PC-9 (cell line): ENCODE data around the gene CPT1C. TPM values are rescaled to one million over a fixed set of nuclear protein-coding genes. Genes with fewer than 3 reads are reported as not detected.

Experiments
- BruUV-seq: library from RNA; stranded (reverse); fragments of 400-500 nt; replicated peaks from 2 replicates; lab custom pipeline; 2021; lab: Mats Ljungman, UMichigan
- CTCF ChIA-PET: fragments of 300-600 bp; sonication (Branson Sonifier 250); formaldehyde crosslinking; loops from one replicate; lab custom pipeline; 2022; ENCODE audit warnings: antibody characterized with exemption; lab: Charles Lee
- POLR2A ChIA-PET: fragments of 300-600 bp; sonication (Branson Sonifier 250); formaldehyde crosslinking; loops from one replicate; lab custom pipeline; 2022; ENCODE audit warnings: antibody characterized with exemption; ENCODE audit not compliant: unreplicated experiment; lab: Charles Lee
- DNase-seq, 2 experiments: peaks; one replicate each; pipeline versions ENCODE4 v3.0.0 to v3.0.0-alpha.2; 2015 to 2022; ENCODE audit warnings: mixed read lengths in 1 of 2
- H2AFZ ChIP-seq: fragments of 200-600 bp; sonication (generic); 2 replicates; pipeline ENCODE4 v1.8.1; 2017; ENCODE audit warnings: antibody characterized with exemption
- H3F3A ChIP-seq: fragments of 200-600 bp; sonication (generic); 2 replicates; pipeline ENCODE4 v1.8.1; 2017; ENCODE audit warnings: antibody characterized with exemption, mild to moderate bottlenecking, low read depth; ENCODE audit not compliant: insufficient read depth
- H3K27ac ChIP-seq: fragments of 200-600 bp; sonication (generic); 2 replicates; pipeline ENCODE4 v1.6.1; 2016; ENCODE audit warnings: mixed run types
- H3K27me3 ChIP-seq: fragments of 200-600 bp; sonication (generic); 2 replicates; pipeline ENCODE4 v1.6.1; 2016; ENCODE audit warnings: low read depth, mixed run types; ENCODE audit not compliant: insufficient read depth
- H3K36me3 ChIP-seq: fragments of 200-600 bp; sonication (generic); 2 replicates; pipeline ENCODE4 v1.6.1; 2016; ENCODE audit warnings: low read depth, mixed run types
- H3K4me1 ChIP-seq: fragments of 200-600 bp; sonication (generic); replicated peaks from 2 replicates; pipeline ENCODE4 v1.6.1; 2016; ENCODE audit warnings: mixed run types; ENCODE audit not compliant: insufficient read depth
- H3K4me2 ChIP-seq: fragments of 200-600 bp; sonication (generic); 2 replicates; pipeline ENCODE4 v1.6.1; 2017; ENCODE audit warnings: mixed run types
- H3K4me3 ChIP-seq: fragments of 200-600 bp; sonication (generic); 2 replicates; pipeline ENCODE4 v1.6.1; 2016; ENCODE audit warnings: mixed run types
- H3K79me2 ChIP-seq: fragments of 200-600 bp; sonication (generic); 2 replicates; pipeline ENCODE4 v1.6.1; 2017; ENCODE audit warnings: low read depth, mixed run types
- H3K9me2 ChIP-seq: fragments of 200-600 bp; sonication (generic); 2 replicates; pipeline ENCODE4 v1.8.1; 2017; ENCODE audit warnings: mild to moderate bottlenecking; ENCODE audit not compliant: insufficient read depth
- H3K9me3 ChIP-seq: fragments of 200-600 bp; sonication (generic); 2 replicates; pipeline ENCODE4 v1.8.1; 2016; ENCODE audit warnings: low read depth; ENCODE audit not compliant: insufficient read depth
- H4K20me1 ChIP-seq: fragments of 200-600 bp; sonication (generic); 2 replicates; pipeline ENCODE4 v1.8.1; 2017; ENCODE audit not compliant: insufficient read depth
- CTCF ChIP-seq: fragments of 200-600 bp; sonication (generic); conservative IDR thresholded peaks from 2 replicates; pipeline ENCODE4 v1.6.1; 2017; ENCODE audit warnings: mixed run types, antibody characterized with exemption, mild to moderate bottlenecking, moderate library complexity
- EZH2 ChIP-seq: fragments of 200-600 bp; sonication (generic); IDR thresholded peaks from 2 replicates; pipeline ENCODE4 v1.8.0; 2017; ENCODE audit warnings: antibody characterized with exemption, low read depth
- intact Hi-C: fragments of 100-400 bp; cut with micrococcal nuclease; formaldehyde crosslinking; loops from one replicate; pipeline ENCODE4 v1.10.0; 2022; ENCODE audit not compliant: unreplicated experiment
- total RNA-seq: library from RNA; stranded (reverse); gene quantifications from 2 replicates; pipeline ENCODE4 v1.2.3, GENCODE V29; 2021

Gene CPT1C
- total RNA-seq, 1 experiment from 2014 or later = 1.7 TPM

GRCh38 chr19:49657493-49658138 is 33.3 kb upstream of the CPT1C start:
- Histone ChIP-seq H4K20me1 (peaks cover 50% of the 10 kb centered on the region), H3K79me2 (peaks cover 3% of the 10 kb centered on the region; the same call in 1 of the 2 replicates), H3K4me1 (no peaks in the 10 kb centered on the region; the same call in 1 of the 2 replicates), H3K4me2 (no peak overlapping the region), H3K9me2 (no peaks in the 10 kb centered on the region), H3K4me3 (no peak overlapping the region), H3K27ac (no peak overlapping the region), H3K36me3 (peaks cover 29% of the 10 kb centered on the region), H3K9me3 (no peaks in the 10 kb centered on the region), H3K27me3 (no peaks in the 10 kb centered on the region), H2AFZ (no peak overlapping the region), H3F3A (peaks cover 50% of the 10 kb centered on the region)
- POLR2A ChIA-PET = interaction anchor here (1.1 kb wide), 1 partner anchor 16 kb away, joined by 4 read pairs; the partner anchor contains the start of gene SCAF1
- intact Hi-C loops = no loop called here
- no TSS peak for BruUV-seq
- CTCF ChIA-PET = no interaction called here
- no peak for DNase-seq
- no peak for TF ChIP-seq CTCF
- no peak for TF ChIP-seq EZH2

- CTCF ChIA-PET = no interaction called here
- H3K9me2 ChIP-seq = no peaks in the 10 kb centered on the region
- H3F3A ChIP-seq = peaks cover 53% of the 10 kb centered on the region
- H3K4me2 ChIP-seq = no peak overlapping the region
- H3K4me3 ChIP-seq = no peak overlapping the region
- H3K27me3 ChIP-seq = no peaks in the 10 kb centered on the region
- H3K9me3 ChIP-seq = no peaks in the 10 kb centered on the region
- DNase-seq = no peak
- peaks cover 30% of the 10 kb centered on the region for H3K36me3 ChIP-seq
- peaks cover under 1% of the 10 kb centered on the region; the same call in 1 of the 2 replicates for H3K4me1 ChIP-seq
- peaks cover 9% of the 10 kb centered on the region; the same call in 1 of the 2 replicates for H3K79me2 ChIP-seq
- no peak overlapping the region for H3K27ac ChIP-seq
- intact Hi-C loops = no loop called here
- POLR2A ChIA-PET = interaction anchor here (1.1 kb wide), 1 partner anchor 16 kb away, joined by 4 read pairs; the partner anchor contains the start of gene SCAF1
- TF ChIP-seq EZH2 = no peak
- no peak for TF ChIP-seq CTCF
- BruUV-seq = TSS peak; percentile 12
- H4K20me1 ChIP-seq = peaks cover 50% of the 10 kb centered on the region
- no peak overlapping the region for H2AFZ ChIP-seq
These were observed 32.8 kb upstream of the CPT1C start for GRCh38 chr19:49658139-49658517.

GRCh38 chr19:49658566-49659442 is 32.1 kb upstream of the CPT1C start:
- ChIA-PET POLR2A (no interaction called here), CTCF (no interaction called here)
- Histone ChIP-seq H3K27me3 (no peaks in the 10 kb centered on the region), H2AFZ (no peak overlapping the region), H3K4me3 (no peak overlapping the region), H3K27ac (no peak overlapping the region), H3K9me2 (no peaks in the 10 kb centered on the region), H3K4me1 (peaks cover 7% of the 10 kb centered on the region), H4K20me1 (peaks cover 51% of the 10 kb centered on the region), H3K36me3 (peaks cover 27% of the 10 kb centered on the region), H3F3A (peaks cover 57% of the 10 kb centered on the region), H3K79me2 (peaks cover 15% of the 10 kb centered on the region), H3K4me2 (no peak overlapping the region), H3K9me3 (no peaks in the 10 kb centered on the region)
- no peak for DNase-seq
- intact Hi-C loops = no loop called here
- TF ChIP-seq CTCF (no peak), EZH2 (no peak)
- BruUV-seq = no TSS peak
